H1 (cell line): Measurements from ENCODE around the gene PRMT6. TPM values are rescaled to one million over a fixed set of nuclear protein-coding genes. Genes with fewer than 3 reads are reported as not detected.

Experiments
- CTCF ChIA-PET: fragments of 300-600 bp; sonication (Branson Sonifier 250); formaldehyde crosslinking; loops from one replicate; lab custom pipeline; 2021; ENCODE audit not compliant: partially characterized antibody; lab: Charles Lee
- POLR2A ChIA-PET: fragments of 300-600 bp; sonication (Branson Sonifier 250); formaldehyde crosslinking; loops from one replicate; lab custom pipeline; 2021; ENCODE audit warnings: inconsistent platforms; ENCODE audit not compliant: partially characterized antibody; lab: Charles Lee
- DNase-seq, 2 experiments: peaks; one replicate each; pipeline versions ENCODE4 v3.0.0 to v3.0.0-alpha.2; 2010 to 2022; ENCODE audit warnings: low spot score in 2 of 2, low read depth in 1 of 2, mixed read lengths in 1 of 2
- FAIRE-seq: peaks from 2 replicates; lab custom pipeline; 2011; peaks lifted over from hg19 to GRCh38; lab: Jason Lieb, UNC
- H2AFZ ChIP-seq: 2 replicates; pipeline ENCODE4 v1.8.1; 2012; ENCODE audit warnings: low read length, inconsistent platforms
- H2AK5ac ChIP-seq: 2 replicates; pipeline ENCODE4 v1.6.1; 2013; ENCODE audit warnings: low read depth, low read length
- H2BK120ac ChIP-seq: replicated peaks from 2 replicates; pipeline ENCODE3; 2013; ENCODE audit warnings: low read depth, low read length, inconsistent platforms
- H2BK12ac ChIP-seq: 2 replicates; pipeline ENCODE4 v1.6.1; 2013; ENCODE audit warnings: low read depth, low read length
- H2BK15ac ChIP-seq: 2 replicates; pipeline ENCODE4 v1.6.1; 2013; ENCODE audit warnings: low read length
- H2BK20ac ChIP-seq: 2 replicates; pipeline ENCODE4 v1.6.1; 2013; ENCODE audit warnings: low read length
- H2BK5ac ChIP-seq: 2 replicates; pipeline ENCODE4 v1.6.1; 2013; ENCODE audit warnings: low read depth, low read length
- H3K14ac ChIP-seq: 2 replicates; pipeline ENCODE4 v1.6.1; 2013; ENCODE audit warnings: inconsistent platforms; ENCODE audit not compliant: insufficient read length
- H3K18ac ChIP-seq: 2 replicates; pipeline ENCODE4 v1.6.1; 2013; ENCODE audit warnings: low read length; ENCODE audit errors: extremely low read depth
- H3K23ac ChIP-seq: 2 replicates; pipeline ENCODE4 v1.6.1; 2013; ENCODE audit warnings: inconsistent platforms; ENCODE audit not compliant: insufficient read length
- H3K23me2 ChIP-seq: 2 replicates; pipeline ENCODE4 v1.6.1; 2013; ENCODE audit warnings: low read depth, low read length
- H3K27ac ChIP-seq: 2 replicates; pipeline ENCODE4 v1.6.1; 2011; ENCODE audit warnings: low read depth, low read length, inconsistent platforms
- H3K27me3 ChIP-seq, 4 experiments: replicated peaks in 1 of 4; 1 replicate in 1 of 4; 2 replicates in 3 of 4; pipeline versions ENCODE4 v1.6.1 to v1.8.1; 2011 to 2013; ENCODE audit warnings: low read length in 3 of 4, mild to moderate bottlenecking in 3 of 4, inconsistent platforms in 2 of 4, mixed read lengths in 2 of 4, moderate library complexity in 1 of 4; ENCODE audit not compliant: control insufficient read depth in 3 of 4, insufficient read depth in 3 of 4; ENCODE audit errors: extremely low read depth in 1 of 4
- H3K36me3 ChIP-seq, 4 experiments: 2 replicates each; pipeline versions ENCODE4 v1.6.1 to v1.8.1; 2011 to 2013; ENCODE audit warnings: mild to moderate bottlenecking in 4 of 4, low read length in 3 of 4, moderate library complexity in 2 of 4, control low read depth in 1 of 4, inconsistent platforms in 1 of 4; ENCODE audit not compliant: insufficient read depth in 4 of 4, control insufficient read depth in 2 of 4
- H3K4ac ChIP-seq: replicated peaks from 2 replicates; pipeline ENCODE3; 2013; ENCODE audit warnings: low read length, low read depth, mixed read lengths, inconsistent platforms; ENCODE audit not compliant: insufficient read length
- H3K4me1 ChIP-seq, 4 experiments: replicated peaks in 1 of 4; 1 replicate in 1 of 4; 2 replicates in 3 of 4; pipeline versions ENCODE4 v1.6.1 to v1.8.1; 2011 to 2013; ENCODE audit warnings: low read length in 3 of 4, inconsistent platforms in 2 of 4, mixed read lengths in 1 of 4; ENCODE audit not compliant: insufficient read depth in 4 of 4, control insufficient read depth in 3 of 4
- H3K4me2 ChIP-seq, 2 experiments: 2 replicates each; pipeline versions ENCODE4 v1.6.1 to v1.8.1; 2011 to 2013; ENCODE audit warnings: low read depth in 2 of 2, low read length in 2 of 2, control low read depth in 1 of 2, inconsistent platforms in 1 of 2, mild to moderate bottlenecking in 1 of 2; ENCODE audit not compliant: insufficient read depth in 1 of 2
- H3K4me3 ChIP-seq, 4 experiments: fragments of 200-600, 300-600 bp in 1 of 4; sonication (generic), shearing (Covaris generic), sonication (Bioruptor Twin) in 1 of 4; 2 replicates each; pipeline versions ENCODE4 v1.5.1 to v1.8.1; 2011 to 2016; ENCODE audit warnings: low read length in 4 of 4, low read depth in 3 of 4, control low read depth in 2 of 4, inconsistent platforms in 2 of 4, mild to moderate bottlenecking in 2 of 4, mixed read lengths in 1 of 4, moderate library complexity in 1 of 4; ENCODE audit not compliant: insufficient read depth in 2 of 4; ENCODE audit errors: extremely low read depth in 1 of 4
- H3K56ac ChIP-seq: replicated peaks from 2 replicates; pipeline ENCODE3; 2013; ENCODE audit warnings: low read depth, mild to moderate bottlenecking, mixed read lengths, low read length, inconsistent platforms; ENCODE audit not compliant: insufficient read length
- H3K79me1 ChIP-seq: 2 replicates; pipeline ENCODE4 v1.6.1; 2013; ENCODE audit warnings: low read depth, low read length, control low read depth
- H3K79me2 ChIP-seq, 2 experiments: 2 replicates each; pipeline versions ENCODE4 v1.6.1 to v1.8.1; 2012 to 2013; ENCODE audit warnings: low read length in 2 of 2, mild to moderate bottlenecking in 2 of 2, inconsistent platforms in 1 of 2; ENCODE audit not compliant: insufficient read depth in 2 of 2, control insufficient read depth in 1 of 2
- H3K9ac ChIP-seq, 4 experiments: replicated peaks in 1 of 4; 1 replicate in 1 of 4; 2 replicates in 3 of 4; pipeline versions ENCODE4 v1.6.1 to v1.8.1; 2011 to 2013; ENCODE audit warnings: low read depth in 3 of 4, low read length in 3 of 4, control low read depth in 2 of 4, mild to moderate bottlenecking in 2 of 4, moderate library complexity in 2 of 4, inconsistent platforms in 1 of 4; ENCODE audit errors: extremely low read depth in 1 of 4
- H3K9me3 ChIP-seq, 2 experiments: 2 replicates each; pipeline versions ENCODE4 v1.6.1 to v1.8.1; 2012 to 2013; ENCODE audit warnings: mild to moderate bottlenecking in 2 of 2, moderate library complexity in 2 of 2, control low read depth in 1 of 2, inconsistent platforms in 1 of 2, low read depth in 1 of 2, low read length in 1 of 2, mixed read lengths in 1 of 2; ENCODE audit not compliant: insufficient read depth in 2 of 2
- H4K20me1 ChIP-seq, 2 experiments: replicated peaks in 1 of 2; 2 replicates each; pipeline versions ENCODE3 to v1.8.1; 2011 to 2013; ENCODE audit warnings: inconsistent platforms in 2 of 2, low read length in 2 of 2, mild to moderate bottlenecking in 1 of 2; ENCODE audit not compliant: insufficient read depth in 2 of 2, control insufficient read depth in 1 of 2
- H4K5ac ChIP-seq: 2 replicates; pipeline ENCODE4 v1.6.1; 2013; ENCODE audit warnings: low read length, low read depth, mixed read lengths, inconsistent platforms; ENCODE audit not compliant: insufficient read length
- H4K8ac ChIP-seq: 2 replicates; pipeline ENCODE4 v1.8.0; 2013; ENCODE audit warnings: mild to moderate bottlenecking, moderate library complexity, low read length, inconsistent platforms; ENCODE audit not compliant: insufficient read depth; ENCODE audit errors: extremely low read depth
- H4K91ac ChIP-seq: replicated peaks from 2 replicates; pipeline ENCODE3; 2013; ENCODE audit warnings: low read length, mixed read lengths, inconsistent platforms; ENCODE audit not compliant: insufficient read length
- BRCA1 ChIP-seq: IDR thresholded peaks from 2 replicates; pipeline ENCODE4 v1.6.1; 2012; ENCODE audit warnings: low read depth, low read length, improper control_type of control experiment
- CBX8 ChIP-seq: fragments of 300-800, 300-1000 bp; sonication (generic); IDR thresholded peaks from 2 replicates; pipeline ENCODE4 v1.7.1; 2016; ENCODE audit warnings: low read depth, low read length, borderline replicate concordance
- PHF8 ChIP-seq: fragments of 200-600 bp; sonication (generic); conservative IDR thresholded peaks from 2 replicates; pipeline ENCODE4 v1.7.1; 2012; ENCODE audit warnings: low read depth, mild to moderate bottlenecking, inconsistent platforms, low read length, moderate library complexity
- WGBS, 2 experiments: shearing (Covaris generic) in 1 of 2; methylation state at CpG; one replicate each; pipeline versions ENCODE4 v1.1.6 to v1.1.7; 2013 to 2015; ENCODE audit warnings: low lambda C conversion rate in 2 of 2, mixed read lengths in 2 of 2, inconsistent platforms in 1 of 2, low coverage in 1 of 2, missing lambda C conversion rate in 1 of 2; ENCODE audit not compliant: insufficient replicate concordance in 2 of 2, insufficient coverage in 1 of 2, insufficient read length in 1 of 2; ENCODE audit errors: extremely low coverage in 1 of 2, missing lambda C conversion rate in 1 of 2; 5-methylcytosine and 5-hydroxymethylcytosine counted together
- polyA plus RNA-seq, 7 experiments: library from polyadenylated mRNA; depleted of rRNA in 3 of 7; stranded (reverse) in 5 of 7; unstranded in 2 of 7; fragments of >200 nt in 5 of 7; fragments of 200-250 nt in 2 of 7; gene quantifications; 1 replicate in 5 of 7; 2 replicates in 1 of 7; 4 replicates in 1 of 7; pipeline versions ENCODE4 v1.2.1 to v1.2.3, GENCODE V29; 2011 to 2013; ENCODE audit warnings: missing spikeins in 2 of 7, mixed read lengths in 2 of 7
- total RNA-seq: library from RNA; stranded (reverse); fragmentation: NEBNext Ultra II Directional; extraction: Animal tissue kit (Norgen Biotek cat#: 25700); gene quantifications from 2 replicates; pipeline ENCODE4 v1.2.1, GENCODE V29; 2021

Gene PRMT6
- total and polyA plus RNA-seq, 2 of the 8 experiments (the other 6 are each of a cell fraction or from before 2014, with no cell fraction given), result 23.6 to 38.2 TPM

DNA sequence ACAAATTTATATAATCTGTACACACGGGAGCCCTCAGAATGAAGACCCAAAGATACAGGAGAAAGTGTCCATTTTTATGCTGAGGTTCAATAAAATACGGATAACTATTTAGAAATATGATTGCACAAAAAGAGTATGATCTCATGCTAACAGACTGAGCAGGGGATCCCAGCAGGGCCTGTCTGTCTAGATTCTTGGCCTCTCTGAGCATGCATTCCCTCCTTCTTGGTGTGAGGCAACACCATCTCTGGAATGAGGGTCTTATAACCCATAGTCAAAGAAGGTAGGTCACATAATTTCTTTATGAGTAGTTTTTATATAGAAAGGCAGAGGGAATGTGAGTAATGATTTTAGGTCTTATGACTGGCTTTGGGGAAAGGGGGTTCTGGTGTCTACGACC, 5.4 kb downstream of the PRMT6 start:
- H3K4me3 ChIP-seq, result no peak overlapping the region
- ChIA-PET POLR2A (no interaction called here), CTCF (no interaction called here)
- H3K56ac ChIP-seq, result no peak overlapping the region
- H3K9ac ChIP-seq, result no peak overlapping the region
- no peaks in the 10 kb centered on the region for H4K20me1 ChIP-seq
- no peak overlapping the region for H2AK5ac ChIP-seq
- no peak overlapping the region for H2BK12ac ChIP-seq
- DNase-seq (no peak), FAIRE-seq (no peak)
- peaks cover 6% of the 10 kb centered on the region for H3K23me2 ChIP-seq
- no peak overlapping the region for H3K27ac ChIP-seq
- H2BK120ac ChIP-seq, result no peak overlapping the region
- H3K4me2 ChIP-seq, result no peak overlapping the region
- no peak overlapping the region for H4K91ac ChIP-seq
- H3K79me1 ChIP-seq, result no peaks in the 10 kb centered on the region
- H3K4me1 ChIP-seq, result peaks cover 0 to 8% (median 0%) of the 10 kb centered on the region in 4 experiments; a peak in 2 of 7 replicates
- H2AFZ ChIP-seq, result no peak overlapping the region
- H3K27me3 ChIP-seq, result no peaks in the 10 kb centered on the region
- H3K18ac ChIP-seq, result no peak overlapping the region
- H3K4ac ChIP-seq, result no peak overlapping the region
- H3K14ac ChIP-seq, result no peak overlapping the region
- no peak overlapping the region for H4K8ac ChIP-seq
- H2BK15ac ChIP-seq, result no peak overlapping the region
- peaks cover 0 to 25% of the 10 kb centered on the region in 2 experiments; a peak in 3 of 4 replicates for H3K79me2 ChIP-seq
- H2BK5ac ChIP-seq, result no peak overlapping the region
- H3K36me3 ChIP-seq, result peaks cover 0 to 10% (median 2%) of the 10 kb centered on the region in 4 experiments; a peak in 1 of 8 replicates
- H4K5ac ChIP-seq, result no peak overlapping the region
- TF ChIP-seq PHF8 (no peak), BRCA1 (no peak), CBX8 (no peak)
- H3K9me3 ChIP-seq, result no peaks in the 10 kb centered on the region
- H2BK20ac ChIP-seq, result no peak overlapping the region
- no peak overlapping the region for H3K23ac ChIP-seq
- 86% methylated on average over 3 of the region's 3 CpGs; no CpG with 5 or more reads in 1 of the 2 experiments for WGBS, 2 experiments
